KMS-11 (cell line): ENCODE data around the gene HTRA3.

Source experiments
- H2AFZ ChIP-seq: fragments of 200-600 bp; sonication (generic); 2 replicates; pipeline ENCODE4 v1.6.1; 2016; ENCODE audit warnings: antibody characterized with exemption, mixed run types, low read depth
- H3K27ac ChIP-seq: fragments of 200-600 bp; sonication (generic); 2 replicates; pipeline ENCODE4 v1.6.1; 2016; ENCODE audit warnings: mild to moderate bottlenecking, mixed run types
- H3K27me3 ChIP-seq: fragments of 200-600 bp; sonication (generic); 2 replicates; pipeline ENCODE4 v1.6.1; 2017; ENCODE audit warnings: mild to moderate bottlenecking, low read depth, mixed run types, moderate library complexity; ENCODE audit not compliant: insufficient read depth
- H3K36me3 ChIP-seq: fragments of 200-600 bp; sonication (generic); 2 replicates; pipeline ENCODE4 v1.6.1; 2017; ENCODE audit warnings: mild to moderate bottlenecking, mixed run types; ENCODE audit not compliant: insufficient read depth
- H3K4me1 ChIP-seq: fragments of 200-600 bp; sonication (generic); 2 replicates; pipeline ENCODE4 v1.6.1; 2016; ENCODE audit warnings: mild to moderate bottlenecking, low read depth, mixed run types; ENCODE audit not compliant: poor library complexity, severe bottlenecking
- H3K4me2 ChIP-seq: fragments of 200-600 bp; sonication (generic); 2 replicates; pipeline ENCODE4 v1.7.0; 2016; ENCODE audit warnings: mild to moderate bottlenecking, mixed run types
- H3K4me3 ChIP-seq: fragments of 200-600 bp; sonication (generic); IDR thresholded peaks from 2 replicates; pipeline ENCODE4 v1.6.1; 2017; ENCODE audit warnings: low read depth, low read length, mixed read lengths; ENCODE audit not compliant: insufficient read depth
- H3K79me2 ChIP-seq: fragments of 200-600 bp; sonication (generic); 2 replicates; pipeline ENCODE4 v1.6.1; 2016; ENCODE audit warnings: low read depth, mixed run types; ENCODE audit not compliant: insufficient read depth
- H3K9ac ChIP-seq: fragments of 200-600 bp; sonication (generic); 2 replicates; pipeline ENCODE4 v1.6.1; 2016; ENCODE audit warnings: mild to moderate bottlenecking, mixed run types
- H4K20me1 ChIP-seq: fragments of 200-600 bp; sonication (generic); 2 replicates; pipeline ENCODE4 v1.6.1; 2016; ENCODE audit warnings: mild to moderate bottlenecking, mixed run types; ENCODE audit not compliant: insufficient read depth
- TF ChIP-seq, protein P1 (sequence below): fragments of 200-600 bp; sonication (generic); conservative IDR thresholded peaks from 2 replicates; pipeline ENCODE4 v1.6.1; 2017; ENCODE audit warnings: low read depth, mild to moderate bottlenecking, antibody characterized with exemption, low read length, moderate library complexity, mixed read lengths

The HTRA3 gene

GRCh38 chr4:8332891-8333331 lies 63.4 kb downstream of the HTRA3 start:
- no peak overlapping the region for H3K9ac ChIP-seq
- TF ChIP-seq, protein P1, sequence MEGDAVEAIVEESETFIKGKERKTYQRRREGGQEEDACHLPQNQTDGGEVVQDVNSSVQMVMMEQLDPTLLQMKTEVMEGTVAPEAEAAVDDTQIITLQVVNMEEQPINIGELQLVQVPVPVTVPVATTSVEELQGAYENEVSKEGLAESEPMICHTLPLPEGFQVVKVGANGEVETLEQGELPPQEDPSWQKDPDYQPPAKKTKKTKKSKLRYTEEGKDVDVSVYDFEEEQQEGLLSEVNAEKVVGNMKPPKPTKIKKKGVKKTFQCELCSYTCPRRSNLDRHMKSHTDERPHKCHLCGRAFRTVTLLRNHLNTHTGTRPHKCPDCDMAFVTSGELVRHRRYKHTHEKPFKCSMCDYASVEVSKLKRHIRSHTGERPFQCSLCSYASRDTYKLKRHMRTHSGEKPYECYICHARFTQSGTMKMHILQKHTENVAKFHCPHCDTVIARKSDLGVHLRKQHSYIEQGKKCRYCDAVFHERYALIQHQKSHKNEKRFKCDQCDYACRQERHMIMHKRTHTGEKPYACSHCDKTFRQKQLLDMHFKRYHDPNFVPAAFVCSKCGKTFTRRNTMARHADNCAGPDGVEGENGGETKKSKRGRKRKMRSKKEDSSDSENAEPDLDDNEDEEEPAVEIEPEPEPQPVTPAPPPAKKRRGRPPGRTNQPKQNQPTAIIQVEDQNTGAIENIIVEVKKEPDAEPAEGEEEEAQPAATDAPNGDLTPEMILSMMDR, result no peak
- H2AFZ ChIP-seq, result no peak overlapping the region
- H3K4me3 ChIP-seq, result no peak overlapping the region
- H3K79me2 ChIP-seq, result no peaks in the 10 kb centered on the region
- H3K27me3 ChIP-seq, result no peaks in the 10 kb centered on the region
- no peak overlapping the region for H3K4me2 ChIP-seq
- no peaks in the 10 kb centered on the region for H4K20me1 ChIP-seq
- no peaks in the 10 kb centered on the region for H3K36me3 ChIP-seq
- H3K27ac ChIP-seq, result no peak overlapping the region
- H3K4me1 ChIP-seq, result no peaks in the 10 kb centered on the region

- Histone ChIP-seq H2AFZ (no peak overlapping the region), H3K79me2 (no peaks in the 10 kb centered on the region), H3K4me3 (no peak overlapping the region), H3K9ac (no peak overlapping the region), H3K27me3 (no peaks in the 10 kb centered on the region), H4K20me1 (no peaks in the 10 kb centered on the region), H3K4me1 (no peaks in the 10 kb centered on the region), H3K4me2 (no peak overlapping the region), H3K36me3 (no peaks in the 10 kb centered on the region), H3K27ac (no peak overlapping the region)
- TF ChIP-seq, protein P1, result no peak
Observed at GRCh38 chr4:8333726-8334460, 64.3 kb downstream of the HTRA3 start.

GRCh38 chr4:8334786-8335460 lies 65.4 kb downstream of the HTRA3 start:
- TF ChIP-seq, protein P1, result no peak

DNA sequence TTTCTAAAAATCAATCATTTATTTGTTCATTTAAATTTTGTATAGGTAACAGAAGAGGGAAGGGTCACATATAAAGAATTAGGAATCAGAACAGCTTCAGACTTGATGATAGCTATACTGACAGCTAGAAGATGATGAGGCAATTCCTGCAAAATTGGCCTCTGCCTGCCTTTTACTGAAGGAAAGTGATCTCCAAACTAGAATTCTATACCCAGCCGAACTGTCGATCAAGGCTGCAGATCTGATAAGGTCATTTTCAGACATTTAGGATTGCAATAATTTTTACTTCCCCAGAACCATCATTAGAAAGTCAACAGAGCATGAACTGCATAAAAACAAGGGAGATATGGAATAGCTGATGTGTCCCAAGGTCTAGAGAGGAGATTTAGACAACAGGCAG lies 66.3 kb downstream of the HTRA3 start:
- no peaks in the 10 kb centered on the region for H4K20me1 ChIP-seq
- TF ChIP-seq, protein P1, result no peak
- H3K36me3 ChIP-seq, result no peaks in the 10 kb centered on the region

More at GRCh38 chr4:8334786-8335460, 65.4 kb downstream of the HTRA3 start:
- Histone ChIP-seq H3K36me3 (no peaks in the 10 kb centered on the region), H3K4me3 (no peak overlapping the region), H3K4me1 (no peaks in the 10 kb centered on the region), H3K4me2 (no peak overlapping the region), H3K79me2 (no peaks in the 10 kb centered on the region), H3K9ac (no peak overlapping the region), H4K20me1 (no peaks in the 10 kb centered on the region), H2AFZ (no peak overlapping the region), H3K27ac (no peak overlapping the region), H3K27me3 (no peaks in the 10 kb centered on the region)

More for the DNA sequence above, 66.3 kb downstream of the HTRA3 start:
- Histone ChIP-seq H3K4me2 (no peak overlapping the region), H2AFZ (no peak overlapping the region), H3K4me3 (no peak overlapping the region), H3K27me3 (no peaks in the 10 kb centered on the region), H3K79me2 (no peaks in the 10 kb centered on the region), H3K9ac (no peak overlapping the region), H3K27ac (no peak overlapping the region), H3K4me1 (no peaks in the 10 kb centered on the region)
